Measurements from ENCODE around the gene TSPAN17. TPM values are rescaled to one million over a fixed set of nuclear protein-coding genes. Genes with fewer than 3 reads are reported as not detected.

Gene TSPAN17
- total RNA-seq, 2 donors from 2014 or later: 26.7 to 53.0 TPM

GRCh38 chr5:176667637-176668036, 20.4 kb downstream of the TSPAN17 start:
- no peaks in the 10 kb centered on the region for H3K4me1 Mint-ChIP-seq
- no peaks in the 10 kb centered on the region for H3K9me3 Mint-ChIP-seq
- no peaks in the 10 kb centered on the region for H3K36me3 Mint-ChIP-seq (ENCODE audit: low read depth)
- no peak overlapping the region for H3K27ac Mint-ChIP-seq
- H3K27me3 Mint-ChIP-seq: peaks cover 29% of the 10 kb centered on the region
- no peak overlapping the region for H3K4me3 Mint-ChIP-seq
- ATAC-seq (replicated peaks): no peak

GRCh38 chr5:176670449-176670848, 23.2 kb downstream of the TSPAN17 start:
- no peak for ATAC-seq (replicated peaks)
- Mint-ChIP-seq H3K4me1 (no peaks in the 10 kb centered on the region), H3K27me3 (peaks cover 23% of the 10 kb centered on the region), H3K27ac (no peak overlapping the region), H3K9me3 (no peaks in the 10 kb centered on the region), H3K36me3 (ENCODE audit: low read depth) (no peaks in the 10 kb centered on the region), H3K4me3 (no peak overlapping the region)

- Mint-ChIP-seq H3K4me3 (no peak overlapping the region), H3K4me1 (no peaks in the 10 kb centered on the region), H3K27me3 (peaks cover 21% of the 10 kb centered on the region), H3K27ac (no peak overlapping the region), H3K36me3 (ENCODE audit: low read depth) (no peaks in the 10 kb centered on the region), H3K9me3 (no peaks in the 10 kb centered on the region)
- no peak for ATAC-seq (replicated peaks)
Observed at GRCh38 chr5:176671399-176671798, 24.1 kb downstream of the TSPAN17 start.

GRCh38 chr5:176671890-176672747, 24.8 kb downstream of the TSPAN17 start:
- Mint-ChIP-seq H3K36me3 (ENCODE audit: low read depth) (no peaks in the 10 kb centered on the region), H3K4me3 (no peak overlapping the region), H3K9me3 (no peaks in the 10 kb centered on the region), H3K27ac (no peak overlapping the region), H3K27me3 (peaks cover 22% of the 10 kb centered on the region), H3K4me1 (no peaks in the 10 kb centered on the region)
- no peak for ATAC-seq (replicated peaks)

GRCh38 chr5:176673651-176674583, 26.6 kb downstream of the TSPAN17 start:
- H3K27ac Mint-ChIP-seq: no peak overlapping the region
- H3K9me3 Mint-ChIP-seq: no peaks in the 10 kb centered on the region
- no peaks in the 10 kb centered on the region for H3K4me1 Mint-ChIP-seq
- H3K27me3 Mint-ChIP-seq: peaks cover 31% of the 10 kb centered on the region
- no peak for ATAC-seq (replicated peaks)
- H3K36me3 Mint-ChIP-seq (ENCODE audit: low read depth): no peaks in the 10 kb centered on the region
- H3K4me3 Mint-ChIP-seq: no peak overlapping the region

- Mint-ChIP-seq H3K36me3 (ENCODE audit: low read depth) (no peaks in the 10 kb centered on the region), H3K4me1 (no peaks in the 10 kb centered on the region), H3K9me3 (no peaks in the 10 kb centered on the region), H3K27ac (no peak overlapping the region), H3K4me3 (no peak overlapping the region), H3K27me3 (peaks cover 38% of the 10 kb centered on the region)
- ATAC-seq (replicated peaks): no peak
Observed at GRCh38 chr5:176674799-176675198, 27.5 kb downstream of the TSPAN17 start.

GRCh38 chr5:176675676-176676360, 28.5 kb downstream of the TSPAN17 start:
- H3K4me3 Mint-ChIP-seq: no peak overlapping the region
- peaks cover 40% of the 10 kb centered on the region for H3K27me3 Mint-ChIP-seq
- no peak for ATAC-seq (replicated peaks)
- no peak overlapping the region for H3K27ac Mint-ChIP-seq
- H3K4me1 Mint-ChIP-seq: no peaks in the 10 kb centered on the region
- H3K9me3 Mint-ChIP-seq: no peaks in the 10 kb centered on the region
- H3K36me3 Mint-ChIP-seq (ENCODE audit: low read depth): no peaks in the 10 kb centered on the region

GRCh38 chr5:176676361-176676824, 29.1 kb downstream of the TSPAN17 start:
- Mint-ChIP-seq H3K27me3 (peaks cover 38% of the 10 kb centered on the region), H3K4me1 (no peaks in the 10 kb centered on the region), H3K9me3 (no peaks in the 10 kb centered on the region), H3K4me3 (no peak overlapping the region), H3K27ac (no peak overlapping the region), H3K36me3 (ENCODE audit: low read depth) (no peaks in the 10 kb centered on the region)
- no peak for ATAC-seq (replicated peaks)

GRCh38 chr5:176677209-176677939, 30.1 kb downstream of the TSPAN17 start:
- Mint-ChIP-seq H3K27me3 (peaks cover 40% of the 10 kb centered on the region), H3K9me3 (no peaks in the 10 kb centered on the region), H3K4me1 (no peaks in the 10 kb centered on the region), H3K4me3 (no peak overlapping the region), H3K36me3 (ENCODE audit: low read depth) (no peaks in the 10 kb centered on the region), H3K27ac (no peak overlapping the region)
- no peak for ATAC-seq (replicated peaks)

- no peaks in the 10 kb centered on the region for H3K9me3 Mint-ChIP-seq
- no peak overlapping the region for H3K4me3 Mint-ChIP-seq
- H3K36me3 Mint-ChIP-seq (ENCODE audit: low read depth): no peaks in the 10 kb centered on the region
- peaks cover 39% of the 10 kb centered on the region for H3K27me3 Mint-ChIP-seq
- no peak for ATAC-seq (replicated peaks)
- no peaks in the 10 kb centered on the region for H3K4me1 Mint-ChIP-seq
- H3K27ac Mint-ChIP-seq: no peak overlapping the region
Observed at GRCh38 chr5:176678584-176678983, 31.3 kb downstream of the TSPAN17 start.

- H3K27me3 Mint-ChIP-seq: peaks cover 46% of the 10 kb centered on the region
- H3K4me3 Mint-ChIP-seq: no peak overlapping the region
- H3K4me1 Mint-ChIP-seq: no peaks in the 10 kb centered on the region
- H3K36me3 Mint-ChIP-seq (ENCODE audit: low read depth): no peaks in the 10 kb centered on the region
- H3K9me3 Mint-ChIP-seq: peaks cover 5% of the 10 kb centered on the region
- no peak overlapping the region for H3K27ac Mint-ChIP-seq
- no peak for ATAC-seq (replicated peaks)
Observed at GRCh38 chr5:176679365-176680225, 32.3 kb downstream of the TSPAN17 start.

GRCh38 chr5:176680226-176680563, 32.9 kb downstream of the TSPAN17 start:
- ATAC-seq (replicated peaks): no peak
- peaks cover 46% of the 10 kb centered on the region for H3K27me3 Mint-ChIP-seq
- H3K4me1 Mint-ChIP-seq: no peaks in the 10 kb centered on the region
- H3K9me3 Mint-ChIP-seq: peaks cover 5% of the 10 kb centered on the region
- H3K4me3 Mint-ChIP-seq: no peak overlapping the region
- no peaks in the 10 kb centered on the region for H3K36me3 Mint-ChIP-seq (ENCODE audit: low read depth)
- no peak overlapping the region for H3K27ac Mint-ChIP-seq

GRCh38 chr5:176682016-176682531, 34.8 kb downstream of the TSPAN17 start:
- H3K9me3 Mint-ChIP-seq: peaks cover 5% of the 10 kb centered on the region
- no peaks in the 10 kb centered on the region for H3K36me3 Mint-ChIP-seq (ENCODE audit: low read depth)
- no peaks in the 10 kb centered on the region for H3K4me1 Mint-ChIP-seq
- no peak overlapping the region for H3K27ac Mint-ChIP-seq
- no peak overlapping the region for H3K4me3 Mint-ChIP-seq
- ATAC-seq (replicated peaks): no peak
- peaks cover 50% of the 10 kb centered on the region for H3K27me3 Mint-ChIP-seq
